ENCODE measurements around the gene PRTN3.

Gene PRTN3

DNA sequence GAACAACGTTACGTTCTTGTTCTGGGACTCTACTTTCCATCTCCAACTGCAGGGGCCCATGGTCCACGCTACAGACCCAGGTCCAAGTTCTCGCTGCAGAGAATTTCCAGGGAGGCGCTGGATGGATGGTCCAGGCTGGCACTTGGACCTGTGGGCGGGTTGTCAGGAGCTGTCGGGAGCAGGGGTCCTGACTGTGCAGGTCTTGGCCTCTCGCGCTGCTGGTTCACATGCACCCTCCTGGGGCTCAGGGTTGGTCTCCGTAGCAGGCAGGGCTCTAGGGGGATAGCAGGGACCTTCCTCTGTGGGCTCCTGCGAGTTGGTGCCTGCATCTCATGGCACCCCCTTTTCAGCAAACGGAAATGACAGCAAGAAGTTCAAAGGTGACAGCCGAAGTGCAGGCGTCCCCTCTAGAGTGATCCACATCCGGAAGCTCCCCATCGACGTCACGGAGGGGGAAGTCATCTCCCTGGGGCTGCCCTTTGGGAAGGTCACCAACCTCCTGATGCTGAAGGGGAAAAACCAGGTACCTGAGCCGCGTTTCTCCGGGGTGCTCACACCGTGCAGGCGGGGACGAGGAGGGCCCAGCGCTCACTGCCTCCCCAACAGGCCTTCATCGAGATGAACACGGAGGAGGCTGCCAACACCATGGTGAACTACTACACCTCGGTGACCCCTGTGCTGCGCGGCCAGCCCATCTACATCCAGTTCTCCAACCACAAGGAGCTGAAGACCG is 36.9 kb upstream of the PRTN3 start:
- DNase-seq: no peak

DNA sequence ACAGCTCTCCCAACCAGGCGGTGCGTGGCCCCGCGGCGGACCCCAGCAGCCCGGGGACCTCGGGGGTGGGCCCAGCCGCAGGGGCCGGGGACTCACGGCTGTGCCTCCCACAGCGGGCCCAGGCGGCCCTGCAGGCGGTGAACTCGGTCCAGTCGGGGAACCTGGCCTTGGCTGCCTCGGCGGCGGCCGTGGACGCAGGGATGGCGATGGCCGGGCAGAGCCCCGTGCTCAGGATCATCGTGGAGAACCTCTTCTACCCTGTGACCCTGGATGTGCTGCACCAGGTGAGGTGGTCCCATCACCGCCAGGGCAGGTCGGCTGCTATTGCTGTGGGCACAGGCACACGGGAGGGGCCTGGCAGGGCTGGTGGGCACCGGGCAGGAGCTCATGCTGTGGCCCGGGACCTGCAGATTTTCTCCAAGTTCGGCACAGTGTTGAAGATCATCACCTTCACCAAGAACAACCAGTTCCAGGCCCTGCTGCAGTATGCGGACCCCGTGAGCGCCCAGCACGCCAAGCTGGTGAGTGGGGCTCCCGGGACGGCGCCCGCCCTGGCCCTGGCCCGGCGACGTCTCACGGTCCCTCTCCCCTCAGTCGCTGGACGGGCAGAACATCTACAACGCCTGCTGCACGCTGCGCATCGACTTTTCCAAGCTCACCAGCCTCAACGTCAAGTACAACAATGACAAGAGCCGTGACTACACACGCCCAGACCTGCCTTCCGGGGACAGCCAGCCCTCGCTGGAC is 36.2 kb upstream of the PRTN3 start:
- no peak for DNase-seq

DNA sequence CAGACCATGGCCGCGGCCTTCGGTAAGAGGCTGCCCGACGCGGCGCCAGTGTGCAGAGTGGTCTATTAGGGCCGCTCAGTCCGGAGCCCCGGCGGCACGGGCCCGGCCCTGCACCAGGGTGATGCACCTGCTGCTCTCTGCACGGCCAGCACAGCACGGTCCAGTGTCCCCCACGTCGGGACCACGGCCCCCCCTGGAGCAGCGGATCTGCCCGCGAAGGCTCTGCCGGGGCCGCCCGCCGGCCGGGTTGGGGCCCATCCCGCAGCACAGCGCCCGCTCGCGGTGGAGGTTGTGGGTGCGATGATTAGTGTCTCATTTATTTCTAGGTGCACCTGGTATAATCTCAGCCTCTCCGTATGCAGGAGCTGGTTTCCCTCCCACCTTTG is 35.6 kb upstream of the PRTN3 start:
- DNase-seq: no peak

DNA sequence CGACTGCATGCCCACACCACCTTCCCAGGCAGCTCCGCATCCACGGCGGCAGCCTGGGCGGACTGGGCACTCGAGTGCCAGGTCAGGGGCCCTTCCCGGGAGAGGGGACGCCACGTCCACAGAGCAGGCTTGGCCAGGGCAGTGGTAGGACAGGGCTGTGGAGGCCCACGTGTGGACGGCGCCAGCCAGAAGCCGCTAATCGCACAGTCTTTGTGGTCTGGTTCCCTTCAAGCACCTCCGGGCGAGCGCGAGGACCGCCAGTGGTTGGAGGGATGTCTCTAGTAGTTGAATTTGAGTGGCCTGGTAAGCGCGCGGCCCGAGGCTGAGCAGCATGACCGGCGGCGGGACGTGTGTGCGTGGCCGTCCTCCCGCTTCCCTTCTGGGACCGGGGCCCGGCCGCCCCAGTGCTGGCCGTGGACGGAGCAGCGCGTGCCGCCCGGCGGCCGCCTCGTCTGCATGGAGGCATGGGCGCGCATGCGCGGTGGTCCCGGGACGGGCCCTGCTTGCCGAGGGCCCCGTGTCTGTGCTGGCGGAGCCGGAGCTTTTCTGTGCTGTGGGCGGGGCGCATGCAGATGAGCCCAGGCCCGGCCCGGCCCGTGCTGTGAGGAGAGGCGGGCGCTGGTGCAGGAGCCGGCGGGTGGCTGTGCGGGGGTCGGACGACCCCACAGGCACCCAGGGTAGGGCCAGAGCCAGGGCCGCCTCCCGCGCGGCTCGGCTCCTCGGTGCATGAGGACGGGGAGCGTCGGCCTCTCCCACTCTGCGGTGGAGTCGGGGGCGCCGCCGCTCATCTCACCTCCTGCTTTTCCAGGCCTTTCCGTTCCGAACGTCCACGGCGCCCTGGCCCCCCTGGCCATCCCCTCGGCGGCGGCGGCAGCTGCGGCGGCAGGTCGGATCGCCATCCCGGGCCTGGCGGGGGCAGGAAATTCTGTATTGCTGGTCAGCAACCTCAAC is 34.9 kb upstream of the PRTN3 start:
- DNase-seq: no peak

DNA sequence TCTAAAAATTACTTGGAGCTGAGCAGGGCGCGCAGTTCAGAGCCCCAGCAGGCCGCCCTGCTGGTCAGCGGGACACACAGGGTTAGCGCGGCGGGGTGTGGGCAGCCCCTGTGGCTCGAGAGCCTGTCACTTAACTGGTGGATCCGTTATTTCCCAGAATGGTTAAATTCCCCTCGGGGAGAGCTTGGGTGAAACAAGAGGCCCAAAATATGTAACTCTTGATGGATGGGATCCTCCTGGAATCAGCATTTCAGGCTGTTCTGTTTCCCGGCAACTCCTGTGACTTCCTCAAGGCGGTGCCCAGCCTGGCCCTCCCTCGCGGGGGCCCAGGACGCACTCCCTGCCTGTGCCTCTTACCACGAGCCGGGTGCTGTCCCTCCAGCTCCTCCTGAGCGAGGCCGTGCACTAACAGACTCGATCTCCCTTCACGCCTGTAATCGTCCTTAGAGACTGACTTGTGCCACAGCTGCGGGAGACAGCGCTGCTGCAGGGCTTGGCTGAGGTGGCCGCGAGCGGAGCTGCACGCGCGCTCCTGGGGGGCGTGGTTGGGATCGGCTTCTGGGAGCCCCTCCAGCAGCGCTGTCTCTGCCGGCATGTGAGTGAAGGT is 33.9 kb upstream of the PRTN3 start:
- no peak for DNase-seq

DNA sequence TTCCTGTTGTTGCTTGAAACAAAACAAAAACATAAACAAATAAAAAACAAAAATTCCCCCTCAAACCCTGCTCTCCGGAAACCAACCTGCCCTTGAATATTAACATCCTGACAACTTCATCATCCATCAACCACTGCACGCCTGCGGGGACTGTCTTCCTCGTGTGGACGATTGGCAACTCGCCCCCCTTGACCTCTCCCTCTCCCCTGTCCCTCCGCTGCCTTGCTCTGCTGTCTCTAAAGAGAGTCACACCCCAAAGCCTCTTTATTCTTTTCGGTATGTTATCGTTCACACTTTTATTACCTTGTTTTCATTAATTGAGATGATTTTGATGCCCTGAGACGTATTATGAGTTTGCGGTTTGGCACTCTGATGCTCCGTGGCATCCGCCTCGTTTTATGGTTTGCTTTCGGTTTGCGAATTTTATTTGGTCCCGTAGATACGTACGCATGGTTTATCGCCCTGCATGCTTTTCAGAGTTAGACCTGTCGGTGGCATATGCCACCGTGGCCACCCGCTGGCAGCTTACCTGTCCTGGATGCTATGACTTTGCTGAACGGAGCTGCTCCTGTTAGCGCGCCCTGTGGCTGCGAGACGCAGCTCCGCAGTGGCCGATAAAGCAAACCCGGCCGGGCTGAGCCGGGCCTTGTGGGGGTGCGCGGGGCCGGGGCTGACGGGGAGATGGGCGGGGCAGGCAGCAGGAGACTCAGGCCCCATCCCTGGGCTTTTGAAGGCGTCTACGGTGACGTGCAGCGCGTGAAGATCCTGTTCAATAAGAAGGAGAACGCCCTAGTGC is 33.0 kb upstream of the PRTN3 start:
- DNase-seq: no peak

DNA sequence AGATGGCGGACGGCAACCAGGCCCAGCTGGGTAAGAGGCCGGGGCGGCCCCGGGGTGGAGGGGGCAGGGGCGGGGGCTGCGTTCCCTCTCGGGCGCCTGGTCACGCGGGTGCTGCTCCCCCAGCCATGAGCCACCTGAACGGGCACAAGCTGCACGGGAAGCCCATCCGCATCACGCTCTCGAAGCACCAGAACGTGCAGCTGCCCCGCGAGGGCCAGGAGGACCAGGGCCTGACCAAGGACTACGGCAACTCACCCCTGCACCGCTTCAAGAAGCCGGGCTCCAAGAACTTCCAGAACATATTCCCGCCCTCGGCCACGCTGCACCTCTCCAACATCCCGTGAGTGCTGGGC is 32.4 kb upstream of the PRTN3 start:
- no peak for DNase-seq

DNA sequence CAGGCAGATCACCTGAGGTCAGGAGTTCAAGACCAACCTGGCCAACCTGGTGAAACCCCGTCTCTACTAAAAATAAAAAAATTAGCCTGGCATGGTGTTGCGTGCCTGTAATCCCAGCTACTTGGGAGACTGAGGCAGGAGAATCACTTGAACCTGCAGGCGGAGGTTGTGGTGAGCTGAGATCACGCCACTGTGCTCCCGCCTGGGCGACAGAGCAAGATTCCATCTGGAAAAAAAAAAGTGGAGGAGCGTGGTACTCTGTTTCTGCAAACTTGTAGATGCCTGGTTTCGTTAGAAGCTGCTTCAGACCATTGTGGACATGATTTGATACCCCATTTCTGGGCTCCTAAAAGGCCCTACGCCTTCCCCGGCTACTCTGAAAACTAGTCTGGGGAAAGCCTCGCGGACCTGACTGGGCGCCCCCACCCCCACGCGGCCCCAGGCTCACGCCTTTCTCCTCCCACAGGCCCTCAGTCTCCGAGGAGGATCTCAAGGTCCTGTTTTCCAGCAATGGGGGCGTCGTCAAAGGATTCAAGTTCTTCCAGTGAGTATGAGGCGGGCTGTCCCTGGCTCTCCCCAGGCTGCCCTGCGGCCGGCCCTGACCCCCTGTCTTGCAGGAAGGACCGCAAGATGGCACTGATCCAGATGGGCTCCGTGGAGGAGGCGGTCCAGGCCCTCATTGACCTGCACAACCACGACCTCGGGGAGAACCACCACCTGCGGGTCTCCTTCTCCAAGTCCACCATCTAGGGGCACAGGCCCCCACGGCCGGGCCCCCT is 30.5 kb upstream of the PRTN3 start:
- no peak for DNase-seq

DNA sequence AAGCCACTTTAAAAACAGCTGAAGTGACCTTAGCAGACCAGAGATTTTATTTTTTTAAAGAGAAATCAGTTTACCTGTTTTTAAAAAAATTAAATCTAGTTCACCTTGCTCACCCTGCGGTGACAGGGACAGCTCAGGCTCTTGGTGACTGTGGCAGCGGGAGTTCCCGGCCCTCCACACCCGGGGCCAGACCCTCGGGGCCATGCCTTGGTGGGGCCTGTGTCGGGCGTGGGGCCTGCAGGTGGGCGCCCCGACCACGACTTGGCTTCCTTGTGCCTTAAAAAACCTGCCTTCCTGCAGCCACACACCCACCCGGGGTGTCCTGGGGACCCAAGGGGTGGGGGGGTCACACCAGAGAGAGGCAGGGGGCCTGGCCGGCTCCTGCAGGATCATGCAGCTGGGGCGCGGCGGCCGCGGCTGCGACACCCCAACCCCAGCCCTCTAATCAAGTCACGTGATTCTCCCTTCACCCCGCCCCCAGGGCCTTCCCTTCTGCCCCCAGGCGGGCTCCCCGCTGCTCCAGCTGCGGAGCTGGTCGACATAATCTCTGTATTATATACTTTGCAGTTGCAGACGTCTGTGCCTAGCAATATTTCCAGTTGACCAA is 29.8 kb upstream of the PRTN3 start:
- no peak for DNase-seq

DNA sequence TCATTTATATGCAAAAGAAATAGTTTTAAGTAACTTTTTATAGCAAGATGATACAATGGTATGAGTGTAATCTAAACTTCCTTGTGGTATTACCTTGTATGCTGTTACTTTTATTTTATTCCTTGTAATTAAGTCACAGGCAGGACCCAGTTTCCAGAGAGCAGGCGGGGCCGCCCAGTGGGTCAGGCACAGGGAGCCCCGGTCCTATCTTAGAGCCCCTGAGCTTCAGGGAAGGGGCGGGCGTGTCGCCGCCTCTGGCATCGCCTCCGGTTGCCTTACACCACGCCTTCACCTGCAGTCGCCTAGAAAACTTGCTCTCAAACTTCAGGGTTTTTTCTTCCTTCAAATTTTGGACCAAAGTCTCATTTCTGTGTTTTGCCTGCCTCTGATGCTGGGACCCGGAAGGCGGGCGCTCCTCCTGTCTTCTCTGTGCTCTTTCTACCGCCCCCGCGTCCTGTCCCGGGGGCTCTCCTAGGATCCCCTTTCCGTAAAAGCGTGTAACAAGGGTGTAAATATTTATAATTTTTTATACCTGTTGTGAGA is 29.2 kb upstream of the PRTN3 start:
- no peak for DNase-seq

DNA sequence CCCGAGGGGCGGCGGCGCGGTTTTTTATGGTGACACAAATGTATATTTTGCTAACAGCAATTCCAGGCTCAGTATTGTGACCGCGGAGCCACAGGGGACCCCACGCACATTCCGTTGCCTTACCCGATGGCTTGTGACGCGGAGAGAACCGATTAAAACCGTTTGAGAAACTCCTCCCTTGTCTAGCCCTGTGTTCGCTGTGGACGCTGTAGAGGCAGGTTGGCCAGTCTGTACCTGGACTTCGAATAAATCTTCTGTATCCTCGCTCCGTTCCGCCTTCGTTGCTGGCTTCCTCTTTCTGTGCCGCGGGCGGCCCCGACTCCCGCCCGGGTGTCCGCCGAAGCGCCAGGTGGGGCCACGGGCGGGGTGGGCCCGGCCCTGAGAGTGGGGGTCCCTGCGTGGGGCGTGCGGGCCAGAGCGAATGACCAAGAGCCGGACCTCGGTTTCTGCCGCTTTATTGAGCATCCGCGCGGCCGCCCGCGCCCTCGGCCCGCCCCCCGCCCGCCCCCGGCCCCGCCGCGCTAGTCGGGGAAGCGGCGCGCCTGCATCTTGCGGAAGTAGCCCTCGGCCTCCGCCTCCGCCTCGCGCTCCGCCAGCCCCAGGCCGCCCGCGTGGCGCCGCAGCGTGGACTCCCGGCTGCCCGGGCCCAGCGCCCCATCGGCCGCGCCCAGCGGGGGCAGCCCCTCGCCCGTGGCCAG is 28.6 kb upstream of the PRTN3 start:
- no peak for DNase-seq

DNA sequence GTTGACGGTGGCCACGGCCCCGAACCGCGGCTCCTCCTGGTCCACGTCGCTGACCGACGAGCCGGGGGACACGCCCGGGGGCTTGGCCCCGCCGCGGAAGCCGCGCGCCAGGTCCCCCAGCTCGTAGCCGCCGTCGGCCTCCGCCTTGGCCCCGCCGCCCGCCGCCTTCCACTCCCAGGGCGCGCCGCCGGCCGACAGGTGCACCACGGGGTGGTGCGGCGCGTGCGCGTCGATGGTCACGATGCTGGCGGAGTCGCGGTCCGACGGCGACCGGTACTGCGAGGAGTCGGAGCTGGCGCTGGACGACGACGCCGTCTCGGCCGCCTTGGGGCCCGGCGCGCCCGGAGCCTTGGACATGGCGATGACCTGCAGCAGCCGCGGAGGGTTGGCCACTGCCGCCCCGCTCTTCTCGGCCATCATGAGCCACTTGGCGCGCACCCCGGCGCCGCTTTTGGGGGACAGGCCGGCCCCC is 28.0 kb upstream of the PRTN3 start:
- DNase-seq: no peak

DNA sequence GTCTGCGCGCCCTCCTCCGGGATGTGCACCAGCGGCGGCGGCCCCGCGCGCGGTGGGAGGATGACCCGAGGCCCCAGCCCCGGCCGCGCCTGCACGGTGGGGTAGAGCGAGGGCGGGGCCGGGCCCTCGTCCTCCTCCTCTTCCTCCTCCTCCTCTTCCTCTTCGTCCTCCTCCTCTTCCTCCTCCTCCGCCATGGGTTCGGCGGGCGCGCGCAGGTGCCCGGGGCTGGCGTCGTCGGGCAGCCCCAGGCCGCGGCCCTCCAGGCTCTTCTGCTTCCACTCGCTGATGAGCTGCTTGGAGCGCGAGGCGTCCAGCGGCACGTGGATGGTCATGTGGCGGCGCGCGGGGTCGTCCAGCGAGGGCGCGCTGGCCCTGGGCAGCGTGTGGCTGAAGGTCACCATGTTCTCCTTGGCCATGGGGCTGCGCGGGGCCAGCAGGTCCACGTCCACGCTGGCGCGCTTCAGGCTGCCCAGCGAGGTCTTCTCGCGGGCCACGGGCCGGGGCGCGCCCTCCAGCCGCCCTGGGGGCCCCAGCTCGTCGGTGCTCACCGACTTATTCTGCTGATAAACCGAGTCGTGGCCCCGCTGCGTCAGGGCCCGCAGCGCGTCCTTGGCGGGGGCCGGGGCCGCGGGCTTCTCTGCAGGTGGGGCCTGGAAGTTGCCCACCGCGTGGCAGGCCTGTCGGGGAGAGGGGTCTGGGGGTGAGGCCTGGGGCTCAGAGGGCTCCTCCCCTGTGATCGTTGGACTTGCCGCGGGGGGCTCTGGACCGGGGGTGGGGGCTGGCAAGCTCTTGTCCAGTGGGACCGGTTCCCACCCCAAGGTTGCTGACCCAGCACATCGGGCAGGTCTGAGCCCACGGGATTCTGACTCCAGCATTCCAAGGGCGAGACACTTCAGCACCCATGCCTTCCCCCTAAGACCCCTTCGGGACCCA is 27.3 kb upstream of the PRTN3 start:
- no peak for DNase-seq

DNA sequence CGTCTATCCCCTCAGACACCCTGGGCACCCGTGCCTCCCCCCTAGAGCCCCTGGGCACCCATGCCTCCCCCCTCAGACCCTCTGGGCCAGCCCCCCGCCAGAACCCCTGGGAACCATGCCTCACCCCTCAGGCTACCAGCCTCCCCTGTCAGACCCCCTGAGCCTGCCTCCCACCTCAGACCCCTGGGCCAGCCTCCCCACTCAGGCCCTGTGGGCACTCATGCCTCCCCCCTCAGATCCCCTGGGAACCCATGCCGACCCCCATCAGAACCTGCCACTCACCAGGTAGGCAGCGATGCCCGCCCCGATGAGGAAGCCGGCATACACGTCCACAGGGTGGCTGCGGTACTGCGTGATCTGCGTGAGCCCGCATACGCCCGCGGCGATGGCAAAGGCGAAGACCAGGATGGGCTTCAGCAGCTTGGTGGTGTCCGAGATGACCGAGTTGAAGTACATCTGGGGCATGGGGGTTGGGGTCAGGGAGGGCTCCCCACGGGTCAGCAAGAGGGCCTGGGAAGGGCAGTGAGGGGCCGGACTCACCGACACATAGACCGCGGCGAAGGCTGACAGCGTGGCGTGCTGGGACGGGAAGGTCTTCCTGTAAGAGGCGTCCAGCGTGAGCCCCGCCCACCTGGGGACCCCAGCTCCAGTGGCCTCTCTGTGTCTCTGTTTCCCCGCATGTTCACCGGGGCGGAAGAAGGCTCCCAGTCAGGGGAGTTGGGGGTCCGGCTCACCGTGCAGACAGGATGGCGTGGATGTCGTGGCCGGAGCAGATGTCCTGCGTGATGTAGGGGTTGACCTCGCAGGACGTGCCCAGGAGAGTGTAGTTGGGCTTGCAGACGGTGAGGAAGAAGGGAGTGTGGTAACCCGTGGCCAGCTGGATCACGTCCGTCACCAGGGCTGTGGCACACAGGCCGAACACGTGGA is 26.4 kb upstream of the PRTN3 start:
- no peak for DNase-seq

DNA sequence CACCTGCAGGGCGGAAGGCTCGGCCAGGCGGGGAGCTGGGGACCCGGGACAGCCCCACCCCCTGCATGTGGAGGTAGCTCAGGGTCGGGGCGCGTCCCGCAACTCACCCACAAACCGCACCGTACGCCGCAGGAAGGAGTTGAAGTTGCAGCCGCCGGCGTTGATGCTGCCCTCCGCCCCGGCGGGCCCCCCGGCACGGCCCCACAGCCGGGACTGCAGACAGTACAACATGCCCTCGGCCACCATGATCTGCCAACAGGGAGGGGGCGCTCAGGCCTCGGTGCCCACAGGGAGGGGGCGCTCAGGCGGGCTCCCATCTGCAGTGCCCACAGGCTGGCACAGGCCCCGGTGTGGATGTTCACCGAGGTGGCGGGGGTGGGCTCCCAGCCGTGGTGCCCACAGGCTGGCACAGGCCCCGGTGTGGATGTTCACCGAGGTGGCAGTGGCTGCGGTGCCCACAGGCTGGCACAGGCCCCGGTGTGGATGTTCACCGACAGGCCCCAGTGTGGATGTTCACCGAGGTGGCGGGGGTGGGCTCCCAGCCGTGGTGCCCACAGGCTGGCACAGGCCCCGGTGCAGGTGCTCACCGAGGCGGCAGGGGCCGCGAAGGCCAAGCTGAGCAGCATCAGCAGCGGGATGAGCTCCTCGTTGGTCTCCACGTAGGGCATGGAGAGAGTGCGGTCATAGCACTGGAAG is 25.6 kb upstream of the PRTN3 start:
- no peak for DNase-seq

DNA sequence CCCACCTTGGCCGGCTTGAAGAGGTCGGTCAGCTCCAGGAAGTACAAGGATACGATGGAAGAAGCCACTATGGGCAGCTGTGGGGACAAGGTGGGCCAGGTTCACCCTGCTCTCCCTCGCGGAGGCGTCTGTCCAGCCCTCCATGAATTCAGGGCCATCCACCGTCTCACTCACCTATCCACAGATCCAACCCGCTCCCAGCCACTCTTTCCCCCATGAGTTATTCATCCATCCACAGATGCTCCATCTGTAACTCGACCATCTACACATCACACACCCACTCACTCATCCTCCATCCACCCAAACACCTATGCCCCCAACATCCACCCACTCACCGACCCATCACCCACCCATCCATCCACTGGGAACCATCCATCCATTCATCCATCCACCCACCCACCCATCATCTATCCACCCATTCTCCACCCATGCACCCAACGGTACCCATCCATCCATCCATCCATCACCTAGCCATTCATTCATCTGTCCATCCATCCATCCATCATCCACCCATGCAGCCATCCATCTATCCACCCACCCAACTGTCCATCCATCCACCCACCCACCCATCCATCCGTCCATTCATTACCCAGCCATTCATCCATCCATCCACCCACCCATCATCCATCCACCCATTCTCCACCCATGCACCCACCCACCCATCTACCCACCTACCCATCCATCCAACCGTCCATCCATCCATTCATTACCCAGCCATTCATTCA is 24.9 kb upstream of the PRTN3 start:
- no peak for DNase-seq
